Erythroblast (primary cell): ENCODE results near the gene NDUFC1.

Experiments
- GATA1 ChIP-seq: IDR thresholded peaks from 2 replicates; pipeline ENCODE4 v1.6.1; 2011; ENCODE audit warnings: low read depth, mild to moderate bottlenecking, control low read depth, low read length, moderate library complexity
- POLR2A ChIP-seq: IDR thresholded peaks from 2 replicates; pipeline ENCODE4 v1.6.1; 2011; ENCODE audit warnings: mild to moderate bottlenecking, low read length

DNA sequence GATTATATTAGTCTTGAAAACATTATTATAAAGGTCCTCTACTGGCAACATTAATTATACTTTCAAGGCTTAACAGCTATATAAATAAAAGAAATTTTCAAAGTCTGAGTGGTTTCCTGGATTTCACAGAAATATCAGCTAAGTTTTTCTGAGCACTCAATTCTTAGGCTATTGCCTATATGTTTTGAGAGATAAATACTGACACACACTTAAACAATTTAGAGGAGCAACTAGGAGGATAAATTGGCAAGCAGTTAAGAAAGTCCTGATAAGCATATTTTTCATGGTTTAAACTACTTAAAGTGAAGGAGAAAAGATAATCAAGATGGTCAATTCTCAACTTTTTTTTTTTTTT lies 19.6 kb downstream of the NDUFC1 start:
- TF ChIP-seq POLR2A: no peak
- TF ChIP-seq GATA1: no peak
